Glutamatergic neuron (in vitro differentiated cells): Measurements from ENCODE around the gene ZFAND3. TPM values are rescaled to one million over a fixed set of nuclear protein-coding genes. Genes with fewer than 3 reads are reported as not detected.
A peak's percentile ranks its signal among the peaks of the same experiment; 100 is the strongest.

Experiments
- DNase-seq: peaks from one replicate; pipeline ENCODE4 v3.0.0; 2022
- H3K27ac Mint-ChIP-seq: one replicate; pipeline ENCODE4 v1.8.0; 2020; ENCODE audit warnings: mild to moderate bottlenecking, mixed read lengths, inconsistent platforms; ENCODE audit not compliant: unreplicated experiment
- H3K27me3 Mint-ChIP-seq: one replicate; pipeline ENCODE4 v1.8.0; 2020; ENCODE audit warnings: mild to moderate bottlenecking, moderate library complexity, mixed read lengths, inconsistent platforms; ENCODE audit not compliant: unreplicated experiment
- H3K36me3 Mint-ChIP-seq: one replicate; pipeline ENCODE4 v1.8.0; 2020; ENCODE audit warnings: mild to moderate bottlenecking, mixed read lengths, inconsistent platforms; ENCODE audit not compliant: unreplicated experiment
- H3K4me1 Mint-ChIP-seq: one replicate; pipeline ENCODE4 v1.8.0; 2020; ENCODE audit warnings: mild to moderate bottlenecking, low read depth, mixed read lengths, inconsistent platforms; ENCODE audit not compliant: unreplicated experiment
- H3K4me3 Mint-ChIP-seq: one replicate; pipeline ENCODE4 v1.8.0; 2020; ENCODE audit warnings: mild to moderate bottlenecking, mixed read lengths, inconsistent platforms; ENCODE audit not compliant: unreplicated experiment
- H3K9me3 Mint-ChIP-seq: one replicate; pipeline ENCODE4 v1.8.0; 2020; ENCODE audit warnings: mild to moderate bottlenecking, moderate library complexity, mixed read lengths, inconsistent platforms; ENCODE audit not compliant: unreplicated experiment
- CTCF ChIP-seq: fragments of 200-600 bp; sonication (generic); IDR thresholded peaks from one replicate; pipeline ENCODE4 v1.5.0; 2021; ENCODE audit not compliant: partially characterized antibody, unreplicated experiment
- total RNA-seq: library from RNA; stranded (reverse); fragmentation: NEBNext Ultra II Directional; extraction: Animal tissue kit (Norgen Biotek cat#: 25700); gene quantifications from one replicate; pipeline ENCODE4 v1.2.1, GENCODE V29; 2021; ENCODE audit not compliant: unreplicated experiment

ZFAND3 gene
- total RNA-seq, 1 donor from 2014 or later: 115 TPM

- no peaks in the 10 kb centered on the region for H3K36me3 Mint-ChIP-seq
- DNase-seq: no peak
- no peak for TF ChIP-seq CTCF
- peaks cover 12% of the 10 kb centered on the region for H3K4me1 Mint-ChIP-seq
- peaks cover 4% of the 10 kb centered on the region for H3K9me3 Mint-ChIP-seq
- no peak overlapping the region for H3K4me3 Mint-ChIP-seq
- H3K27ac Mint-ChIP-seq: peak overlapping the region; percentile 38
- no peaks in the 10 kb centered on the region for H3K27me3 Mint-ChIP-seq
These were observed 25.7 kb downstream of the ZFAND3 start for GRCh38 chr6:37845026-37845911.

DNA sequence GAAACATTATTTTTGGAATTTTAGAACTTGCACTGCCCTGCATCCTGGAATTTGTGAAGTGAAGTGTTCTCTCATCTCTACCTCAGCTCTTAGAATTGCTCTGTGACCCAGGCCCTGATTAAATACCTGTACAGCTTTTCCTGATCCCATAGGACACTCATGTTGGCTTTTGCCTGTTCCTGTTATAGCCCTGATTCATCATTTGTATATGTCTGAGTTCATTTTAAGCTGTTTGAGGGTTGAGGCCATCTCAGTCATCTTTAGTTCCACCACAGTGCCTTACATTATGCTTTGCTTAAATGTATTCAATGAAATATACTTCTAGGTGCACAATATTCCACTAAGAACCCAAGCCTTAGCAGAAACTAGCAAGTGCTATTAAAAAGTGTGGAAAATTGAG, 26.4 kb downstream of the ZFAND3 start:
- DNase-seq: no peak

DNA sequence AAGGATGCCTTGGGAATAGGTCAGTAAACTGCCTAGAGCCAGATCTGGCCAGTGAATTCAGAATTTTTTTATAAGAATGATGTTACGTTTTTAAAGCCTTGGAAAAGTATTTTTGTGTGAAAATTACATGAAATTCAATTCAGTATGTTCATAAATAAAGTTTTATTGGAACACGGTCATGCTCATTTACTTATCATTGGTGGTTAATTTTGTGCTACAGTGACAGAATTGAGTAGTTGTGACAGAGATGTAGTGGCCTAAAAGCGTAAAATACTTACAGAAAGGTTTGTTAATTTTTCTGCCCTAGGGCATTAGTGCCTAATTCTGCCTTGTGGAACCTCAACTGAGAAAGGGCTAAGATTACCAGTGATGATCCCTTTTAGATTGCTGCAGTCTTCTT, 28.2 kb downstream of the ZFAND3 start:
- no peaks in the 10 kb centered on the region for H3K36me3 Mint-ChIP-seq
- H3K9me3 Mint-ChIP-seq: peaks cover 4% of the 10 kb centered on the region
- no peak for DNase-seq
- peaks cover 3% of the 10 kb centered on the region for H3K27me3 Mint-ChIP-seq
- H3K27ac Mint-ChIP-seq: no peak overlapping the region
- no peak for TF ChIP-seq CTCF
- H3K4me3 Mint-ChIP-seq: no peak overlapping the region
- H3K4me1 Mint-ChIP-seq: peaks cover 15% of the 10 kb centered on the region

More for the DNA sequence above, 26.4 kb downstream of the ZFAND3 start:
- TF ChIP-seq CTCF: no peak
- H3K27ac Mint-ChIP-seq: no peak overlapping the region
- H3K9me3 Mint-ChIP-seq: peaks cover 4% of the 10 kb centered on the region
- no peaks in the 10 kb centered on the region for H3K36me3 Mint-ChIP-seq
- peaks cover 12% of the 10 kb centered on the region for H3K4me1 Mint-ChIP-seq
- H3K27me3 Mint-ChIP-seq: peaks cover 3% of the 10 kb centered on the region
- H3K4me3 Mint-ChIP-seq: no peak overlapping the region

- TF ChIP-seq CTCF: no peak
These were observed 28.8 kb downstream of the ZFAND3 start for GRCh38 chr6:37848371-37848770.

DNA sequence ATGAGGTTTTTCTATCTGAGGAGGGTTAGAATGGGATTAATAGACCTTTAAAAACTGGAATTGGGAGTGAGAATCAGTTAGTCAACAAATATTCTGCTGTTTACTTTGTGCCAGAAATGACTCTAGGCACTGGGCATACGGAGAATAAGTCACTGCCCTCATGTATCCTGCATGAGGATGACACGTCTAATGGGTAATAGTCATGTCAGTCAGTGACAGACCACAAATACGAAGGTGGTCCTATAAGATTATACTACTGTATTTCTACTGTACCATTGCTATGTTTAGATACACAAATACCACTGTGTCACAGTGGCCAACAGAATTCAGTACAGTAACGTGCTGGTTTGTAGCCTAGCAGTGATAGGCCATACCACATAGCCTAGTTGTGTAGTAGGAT, 30.7 kb downstream of the ZFAND3 start:
- DNase-seq: no peak
- Mint-ChIP-seq H3K27ac (no peak overlapping the region), H3K4me3 (no peak overlapping the region), H3K36me3 (no peaks in the 10 kb centered on the region), H3K9me3 (peaks cover 4% of the 10 kb centered on the region), H3K27me3 (peaks cover 3% of the 10 kb centered on the region), H3K4me1 (peaks cover 11% of the 10 kb centered on the region)
- no peak for TF ChIP-seq CTCF

More at GRCh38 chr6:37848371-37848770, 28.8 kb downstream of the ZFAND3 start:
- H3K4me1 Mint-ChIP-seq: peaks cover 15% of the 10 kb centered on the region
- no peaks in the 10 kb centered on the region for H3K36me3 Mint-ChIP-seq
- peaks cover 4% of the 10 kb centered on the region for H3K9me3 Mint-ChIP-seq
- peaks cover 3% of the 10 kb centered on the region for H3K27me3 Mint-ChIP-seq
- no peak overlapping the region for H3K4me3 Mint-ChIP-seq
- no peak for DNase-seq
- H3K27ac Mint-ChIP-seq: no peak overlapping the region
